Testis (tissue), 2 donors: Measurements from ENCODE around the gene NEDD9.

Experiments
- CTCF ChIP-seq, 3 experiments: fragments of 450-650 bp in 2 of 3; fragments of 200-600 bp in 1 of 3; sonication (generic) in 1 of 3; IDR thresholded peaks; one replicate each; pipeline ENCODE4 v1.5.1; 2016 to 2019; ENCODE audit warnings: antibody characterized with exemption in 3 of 3, mild to moderate bottlenecking in 2 of 3, moderate library complexity in 1 of 3
- POLR2A ChIP-seq: fragments of 450-650 bp; IDR thresholded peaks from one replicate; pipeline ENCODE4 v1.6.1; 2017; ENCODE audit warnings: antibody characterized with exemption, mild to moderate bottlenecking, moderate library complexity

GRCh38 chr6:11204005-11204399, 28.5 kb downstream of the NEDD9 start:
- no peak for TF ChIP-seq CTCF (IDR thresholded peaks at IDR 0.05)
- no peak for TF ChIP-seq POLR2A
